ENCODE measurements around the gene ZNRF3.

GRCh38 chr22:28999919-29000556 is 116.7 kb downstream of the ZNRF3 start:
- TF ChIP-seq POLR2AphosphoS5 (IDR thresholded peaks at IDR 0.05; ENCODE audit: low read depth, low read length) (no peak), POLR2A (IDR thresholded peaks at IDR 0.05; ENCODE audit: low read depth, low read length) (no peak), TAF1 (IDR thresholded peaks at IDR 0.05; ENCODE audit: low read depth, low read length) (no peak), SPI1 (IDR thresholded peaks at IDR 0.05; ENCODE audit: low read depth, low read length) (no peak), POU2F2 (IDR thresholded peaks at IDR 0.05; ENCODE audit: low read depth, low read length) (no peak)
